Choroid plexus epithelial cell (primary cell): Measurements from ENCODE around the gene TTC34.

Experiments used
- DNase-seq: peaks from one replicate; pipeline ENCODE4 v3.0.0-alpha.2; 2010; ENCODE audit warnings: low read depth
- H3K4me3 ChIP-seq: 2 replicates; pipeline ENCODE4 v1.5.1; 2011; ENCODE audit warnings: low read depth, mild to moderate bottlenecking, control low read depth, low read length, moderate library complexity
- TF ChIP-seq, protein P1 (sequence below): conservative IDR thresholded peaks from 2 replicates; pipeline ENCODE4 v1.5.1; 2011; ENCODE audit warnings: low read depth, mild to moderate bottlenecking, control low read depth, inconsistent platforms, low read length, moderate library complexity

Gene TTC34

DNA sequence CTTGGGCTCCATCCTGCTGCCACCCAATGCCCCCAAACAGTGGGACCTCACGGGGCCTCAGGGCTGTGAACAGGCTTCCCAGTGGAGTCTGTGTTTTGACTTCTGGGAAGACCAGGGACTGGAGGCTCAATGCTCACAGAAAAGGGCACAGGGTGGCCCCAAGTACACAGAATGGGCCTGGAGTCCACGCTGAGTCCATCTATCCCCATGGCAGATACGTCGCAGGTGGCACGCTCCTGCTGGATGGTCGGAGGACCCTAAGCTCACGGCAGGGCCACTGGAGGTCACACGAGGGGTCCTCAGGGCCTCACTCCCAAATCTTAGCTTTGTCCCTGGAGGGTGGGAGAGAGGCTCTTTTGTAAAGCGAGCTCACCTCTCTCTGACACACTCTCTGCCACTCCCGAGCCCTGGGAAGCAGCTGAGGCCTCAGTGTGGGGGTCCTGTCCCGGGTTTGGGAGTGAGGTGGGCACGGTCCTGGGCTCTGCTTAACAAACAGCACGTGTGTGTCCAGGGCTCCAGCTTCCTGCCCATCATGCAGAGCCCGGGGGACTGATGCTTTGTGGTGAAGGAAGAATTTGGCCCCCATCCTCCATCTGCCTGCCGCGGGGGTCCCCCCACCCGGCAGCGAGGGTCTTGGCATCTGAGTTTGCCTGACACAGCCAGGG lies 27.2 kb upstream of the TTC34 start:
- H3K4me3 ChIP-seq = no peak overlapping the region
- TF ChIP-seq, protein P1, sequence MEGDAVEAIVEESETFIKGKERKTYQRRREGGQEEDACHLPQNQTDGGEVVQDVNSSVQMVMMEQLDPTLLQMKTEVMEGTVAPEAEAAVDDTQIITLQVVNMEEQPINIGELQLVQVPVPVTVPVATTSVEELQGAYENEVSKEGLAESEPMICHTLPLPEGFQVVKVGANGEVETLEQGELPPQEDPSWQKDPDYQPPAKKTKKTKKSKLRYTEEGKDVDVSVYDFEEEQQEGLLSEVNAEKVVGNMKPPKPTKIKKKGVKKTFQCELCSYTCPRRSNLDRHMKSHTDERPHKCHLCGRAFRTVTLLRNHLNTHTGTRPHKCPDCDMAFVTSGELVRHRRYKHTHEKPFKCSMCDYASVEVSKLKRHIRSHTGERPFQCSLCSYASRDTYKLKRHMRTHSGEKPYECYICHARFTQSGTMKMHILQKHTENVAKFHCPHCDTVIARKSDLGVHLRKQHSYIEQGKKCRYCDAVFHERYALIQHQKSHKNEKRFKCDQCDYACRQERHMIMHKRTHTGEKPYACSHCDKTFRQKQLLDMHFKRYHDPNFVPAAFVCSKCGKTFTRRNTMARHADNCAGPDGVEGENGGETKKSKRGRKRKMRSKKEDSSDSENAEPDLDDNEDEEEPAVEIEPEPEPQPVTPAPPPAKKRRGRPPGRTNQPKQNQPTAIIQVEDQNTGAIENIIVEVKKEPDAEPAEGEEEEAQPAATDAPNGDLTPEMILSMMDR = no peak
- DNase-seq = no peak

GRCh38 chr1:2826736-2827292 lies 25.3 kb upstream of the TTC34 start:
- TF ChIP-seq, protein P1 = no peak
- H3K4me3 ChIP-seq = no peak overlapping the region
- DNase-seq = no peak

- TF ChIP-seq, protein P1 = no peak
- DNase-seq = no peak
- H3K4me3 ChIP-seq = no peak overlapping the region
Measured at GRCh38 chr1:2826316-2826715, 24.8 kb upstream of the TTC34 start.

GRCh38 chr1:2825487-2826189 lies 24.1 kb upstream of the TTC34 start:
- TF ChIP-seq, protein P1 = no peak
- DNase-seq = no peak
- H3K4me3 ChIP-seq = no peak overlapping the region

DNA sequence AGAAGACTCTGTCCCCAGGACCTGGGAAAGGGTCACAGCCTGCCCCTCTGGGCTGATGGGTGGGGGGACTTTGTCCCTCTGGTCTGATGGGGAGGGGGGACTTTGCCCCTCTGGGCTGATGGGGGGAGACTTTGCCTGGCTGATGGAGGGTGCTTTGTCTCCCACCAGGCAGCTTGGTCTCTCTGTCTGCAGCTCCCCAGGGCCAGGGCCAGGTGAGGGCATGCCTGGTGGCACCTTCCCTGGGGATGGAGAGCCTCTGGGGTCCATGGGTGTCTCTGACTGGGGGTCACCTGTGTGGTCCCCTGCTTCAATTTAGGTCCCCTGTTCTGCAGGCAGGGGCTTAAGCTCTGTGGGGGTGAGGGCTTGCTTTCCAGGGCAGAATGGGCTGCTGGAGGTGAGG lies 23.5 kb upstream of the TTC34 start:
- TF ChIP-seq, protein P1 = no peak
- no peak overlapping the region for H3K4me3 ChIP-seq
- no peak for DNase-seq

- no peak for DNase-seq
- TF ChIP-seq, protein P1 = no peak
- no peak overlapping the region for H3K4me3 ChIP-seq
Measured at GRCh38 chr1:2823921-2824610, 22.6 kb upstream of the TTC34 start.
